Measurements from ENCODE around the gene BRD7. TPM values are rescaled to one million over a fixed set of nuclear protein-coding genes. Genes with fewer than 3 reads are reported as not detected.

The BRD7 gene
- total and polyA plus RNA-seq, 2 donors (not counting 3 experiments of a cell fraction or from before 2014, with no cell fraction given), result 17.1 to 69.1 TPM

GRCh38 chr16:50399411-50399810 lies 30.6 kb upstream of the BRD7 start:
- intact Hi-C loops (cut with micrococcal nuclease) (no loop called here), dilution Hi-C loops (cut with MboI; ENCODE audit: extremely low pct_ligation_motif_present, low sequenced_read_pairs) (no loop called here)
- H3K4me1 ChIP-seq (ENCODE audit: control insufficient read depth, extremely low read depth, insufficient read depth, low read length), result no peaks in the 10 kb centered on the region
- no peaks in the 10 kb centered on the region for H3K79me2 ChIP-seq (ENCODE audit: control insufficient read depth, insufficient read depth, low read length)
- H3K36me3 ChIP-seq (ENCODE audit: control insufficient read depth in 2 of 2, extremely low read depth in 1 of 2, insufficient read depth in 2 of 2, low read length in 2 of 2), result no peaks in the 10 kb centered on the region
- no peak overlapping the region for H3K4me3 ChIP-seq (replicated peaks in 1 of 3; ENCODE audit: insufficient read depth in 1 of 3, low read depth in 1 of 3, low read length in 3 of 3)
- DNase-seq (ENCODE audit: low read depth, low spot score) (no peak), FAIRE-seq (no peak)
- H3K9me3 ChIP-seq (replicated peaks; ENCODE audit: control insufficient read depth, insufficient read depth, low read length), result no peaks in the 10 kb centered on the region
- H3K9ac ChIP-seq (replicated peaks; ENCODE audit: extremely low read depth, insufficient read depth, low read length), result no peak overlapping the region
- no peaks in the 10 kb centered on the region for H3K9me1 ChIP-seq (replicated peaks; ENCODE audit: control insufficient read depth, extremely low read depth, insufficient read depth, low read length)
- no TSS peak for BruUV-seq (replicated peaks)
- ChIA-PET POLR2A (no interaction called here), CTCF (no interaction called here)
- H2AFZ ChIP-seq (ENCODE audit: low read depth, low read length), result no peak overlapping the region
- H4K20me1 ChIP-seq (replicated peaks; ENCODE audit: control insufficient read depth, extremely low read depth, insufficient read depth, low read length), result no peaks in the 10 kb centered on the region
- H3K27me3 ChIP-seq (ENCODE audit: control insufficient read depth in 2 of 2, insufficient read depth in 2 of 2, low read length in 2 of 2), result no peaks in the 10 kb centered on the region
- no peak overlapping the region for H3K4me2 ChIP-seq (ENCODE audit: insufficient read depth, low read length)
- TF ChIP-seq CTCF (IDR thresholded peaks at IDR 0.05; ENCODE audit: extremely low read depth in 1 of 2, insufficient read depth in 1 of 2, low read depth in 1 of 2, low read length in 2 of 2) (no peak), POLR2AphosphoS5 (IDR thresholded peaks at IDR 0.05; ENCODE audit: insufficient read depth, low read depth, low read length) (no peak), JUN (IDR thresholded peaks at IDR 0.05; ENCODE audit: borderline replicate concordance, insufficient read depth, insufficient read length, low read depth) (no peak), GATA2 (IDR thresholded peaks at IDR 0.05; ENCODE audit: insufficient read depth, insufficient read length, low read depth, low read length) (no peak), FOS (IDR thresholded peaks at IDR 0.05; ENCODE audit: borderline replicate concordance, insufficient read depth, low read length) (no peak), MAX (IDR thresholded peaks at IDR 0.05; ENCODE audit: insufficient read depth, insufficient read length) (no peak), POLR2A (IDR thresholded peaks at IDR 0.05; ENCODE audit: low read depth, low read length) (no peak), MYC (IDR thresholded peaks at IDR 0.05; ENCODE audit: low read depth, low read length) (no peak)
- no peak overlapping the region for H3K27ac ChIP-seq (ENCODE audit: insufficient read depth, low read depth, low read length)
